Measurements from ENCODE around the gene SGCG.
"Not testable (repeated sequence)": the region's sequence is repeated elsewhere in the genome, so short reads cannot be mapped to it uniquely, and the experiment has no call there.

Gene SGCG

DNA sequence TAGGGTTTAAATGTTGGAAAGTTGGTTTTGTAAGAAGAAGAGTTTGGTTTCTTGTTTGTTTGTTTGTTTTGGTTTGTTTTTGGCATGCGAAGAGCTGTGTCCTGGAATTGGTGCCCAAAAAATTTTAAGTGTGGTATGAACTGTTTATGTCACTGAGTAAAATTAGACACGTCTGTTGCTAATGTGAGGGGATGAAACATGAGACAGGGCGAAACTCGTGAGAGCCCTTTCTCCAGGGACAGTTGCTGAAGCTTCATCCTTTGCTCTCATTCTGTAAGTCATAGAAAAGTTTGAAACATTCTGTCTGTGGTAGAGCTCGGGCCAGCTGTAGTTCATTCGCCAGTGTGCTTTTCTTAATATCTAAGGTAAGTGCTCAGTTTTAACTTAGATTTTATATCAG, at the start of gene SGCG:
SGCG (plus strand) TSS at position 269 of the 400 bp plus-strand sequence. CDS start 22,716 bp downstream, outside the sequence.
- Histone ChIP-seq H3K9ac (no peak within 1 kb of the TSS), H3K27me3 (no peaks in the 10 kb centered on the region), H4K20me1 (no peaks in the 10 kb centered on the region), H3K27ac (no peak within 1 kb of the TSS), H3K4me2 (no peak within 1 kb of the TSS), H3K4me3 (no peak within 1 kb of the TSS), H3K4me1 (peaks cover 6% of the 10 kb centered on the region), H3K9me3 (no peaks in the 10 kb centered on the region), H3K36me3 (no peaks in the 10 kb centered on the region)
- no peak for TF ChIP-seq Cebpa-rat (IDR thresholded peaks at IDR 0.05)

- Histone ChIP-seq H3K36me3 (no peaks in the 10 kb centered on the region), H3K4me2 (no peak overlapping the region), H3K4me3 (no peak overlapping the region), H3K4me1 (0 out of 2 replicates have a peak, but pooled peaks cover 4% of the 10 kb centered on the region), H4K20me1 (no peaks in the 10 kb centered on the region), H3K9ac (no peak overlapping the region), H3K27me3 (no peaks in the 10 kb centered on the region), H3K9me3 (no peaks in the 10 kb centered on the region), H3K27ac (no peak overlapping the region)
- no peak for TF ChIP-seq Cebpa-rat (IDR thresholded peaks at IDR 0.05)
Measured at GRCh38 chr13:23134542-23134941, 46.2 kb upstream of the SGCG start.

- H3K4me1 ChIP-seq, result no peaks in the 10 kb centered on the region
- H3K27me3 ChIP-seq, result no peaks in the 10 kb centered on the region
- H3K4me3 ChIP-seq, result no peak overlapping the region
- no peak overlapping the region for H3K27ac ChIP-seq
- H4K20me1 ChIP-seq, result no peaks in the 10 kb centered on the region
- no peak overlapping the region for H3K9ac ChIP-seq
- H3K36me3 ChIP-seq, result no peaks in the 10 kb centered on the region
- no peak overlapping the region for H3K4me2 ChIP-seq
- H3K9me3 ChIP-seq, result peaks cover 8% of the 10 kb centered on the region
- no peak for TF ChIP-seq Cebpa-rat (IDR thresholded peaks at IDR 0.05)
Measured at GRCh38 chr13:23140492-23140891, 40.3 kb upstream of the SGCG start.

DNA sequence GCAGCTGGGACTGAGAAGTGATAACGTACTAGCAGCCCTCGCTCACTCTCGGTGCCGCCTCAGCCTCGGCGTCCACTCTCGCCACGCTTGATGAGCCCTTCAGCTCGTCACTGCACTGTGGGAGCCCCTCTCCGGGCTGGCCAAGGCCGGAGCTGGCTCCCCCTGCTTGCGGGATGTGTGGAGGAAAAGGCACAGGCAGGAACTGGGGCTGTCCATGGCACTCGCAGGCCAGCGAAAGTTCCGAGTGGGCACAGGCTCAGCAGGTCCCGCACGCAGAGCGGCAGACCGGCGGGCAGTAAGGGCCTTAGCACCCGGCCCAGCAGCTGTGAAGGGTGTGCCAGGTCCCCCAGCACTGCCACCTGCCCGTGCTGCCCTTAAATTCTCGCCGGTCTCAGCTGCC, 38.8 kb upstream of the SGCG start:
- H3K27me3 ChIP-seq, result no peaks in the 10 kb centered on the region
- H3K9ac ChIP-seq, result no peak overlapping the region
- H3K4me2 ChIP-seq, result no peak overlapping the region
- H3K9me3 ChIP-seq, result peaks cover 8% of the 10 kb centered on the region
- H3K4me3 ChIP-seq, result no peak overlapping the region
- no peaks in the 10 kb centered on the region for H4K20me1 ChIP-seq
- H3K27ac ChIP-seq, result no peak overlapping the region
- no peaks in the 10 kb centered on the region for H3K36me3 ChIP-seq
- H3K4me1 ChIP-seq, result no peaks in the 10 kb centered on the region
- no peak for TF ChIP-seq Cebpa-rat (IDR thresholded peaks at IDR 0.05)

GRCh38 chr13:23142607-23143006, 38.2 kb upstream of the SGCG start:
- not testable (repeated sequence) for H3K27ac ChIP-seq, H3K9me3 ChIP-seq, H3K27me3 ChIP-seq

DNA sequence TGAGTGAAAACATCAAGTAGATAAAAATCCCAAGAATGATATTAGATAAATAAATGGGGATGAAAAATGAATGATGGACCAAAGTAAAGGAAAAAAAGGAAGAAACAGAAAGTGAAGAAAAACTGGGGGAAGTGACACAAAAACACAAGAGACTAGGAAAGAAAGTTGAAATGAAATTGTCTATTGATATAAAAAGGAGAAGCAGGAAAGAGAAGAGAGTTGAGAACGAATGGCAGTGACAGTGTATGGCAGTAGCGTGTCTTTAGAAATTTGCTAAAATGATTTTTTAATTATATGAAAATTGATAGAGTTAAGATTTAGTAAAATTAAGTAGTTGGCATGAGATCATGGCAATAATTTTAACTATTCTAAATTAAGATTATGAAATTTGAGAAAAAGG, 36.3 kb upstream of the SGCG start:
- Histone ChIP-seq H3K27me3 (no peaks in the 10 kb centered on the region), H3K36me3 (no peaks in the 10 kb centered on the region), H4K20me1 (no peaks in the 10 kb centered on the region), H3K4me2 (no peak overlapping the region), H3K27ac (no peak overlapping the region), H3K9ac (no peak overlapping the region), H3K4me3 (no peak overlapping the region), H3K4me1 (no peaks in the 10 kb centered on the region), H3K9me3 (peaks cover 8% of the 10 kb centered on the region)
- no peak for TF ChIP-seq Cebpa-rat (IDR thresholded peaks at IDR 0.05)

More at GRCh38 chr13:23142607-23143006, 38.2 kb upstream of the SGCG start:
- H3K9ac ChIP-seq, H3K4me2 ChIP-seq, H3K4me1 ChIP-seq, H4K20me1 ChIP-seq, H3K36me3 ChIP-seq, H3K4me3 ChIP-seq: not testable (repeated sequence)

DNA sequence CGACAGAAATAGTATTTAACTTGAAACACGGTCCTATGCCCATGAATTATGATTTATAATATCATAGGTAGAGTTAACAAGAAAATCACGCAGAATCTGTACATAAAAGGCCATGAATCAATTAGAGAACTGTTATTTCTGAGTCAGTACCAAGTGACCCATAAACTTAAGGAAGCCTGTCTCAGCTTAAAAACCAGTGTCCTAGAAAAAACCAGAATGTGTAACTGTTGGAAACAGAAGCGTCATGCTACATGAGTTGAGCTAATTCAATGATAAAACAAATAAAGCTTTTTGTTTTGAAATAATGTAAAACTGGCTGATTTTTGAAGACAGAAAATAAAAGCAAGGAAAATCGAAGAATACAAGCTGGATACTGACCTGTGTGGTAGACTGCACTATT, 34.8 kb upstream of the SGCG start:
- H3K9me3 ChIP-seq, result peaks cover 8% of the 10 kb centered on the region
- H3K27ac ChIP-seq, result no peak overlapping the region
- no peak for TF ChIP-seq Cebpa-rat (IDR thresholded peaks at IDR 0.05)
- no peak overlapping the region for H3K9ac ChIP-seq
- no peak overlapping the region for H3K4me2 ChIP-seq
- H4K20me1 ChIP-seq, result no peaks in the 10 kb centered on the region
- no peaks in the 10 kb centered on the region for H3K36me3 ChIP-seq
- no peaks in the 10 kb centered on the region for H3K4me1 ChIP-seq
- H3K4me3 ChIP-seq, result no peak overlapping the region
- H3K27me3 ChIP-seq, result no peaks in the 10 kb centered on the region

GRCh38 chr13:23146811-23147625, 33.8 kb upstream of the SGCG start:
- H3K9ac ChIP-seq, result no peak overlapping the region
- H3K36me3 ChIP-seq, result no peaks in the 10 kb centered on the region
- peaks cover 7% of the 10 kb centered on the region for H3K9me3 ChIP-seq
- H3K27ac ChIP-seq, result no peak overlapping the region
- H3K4me1 ChIP-seq, result no peaks in the 10 kb centered on the region
- no peak overlapping the region for H3K4me2 ChIP-seq
- no peaks in the 10 kb centered on the region for H3K27me3 ChIP-seq
- no peak for TF ChIP-seq Cebpa-rat (IDR thresholded peaks at IDR 0.05)
- no peaks in the 10 kb centered on the region for H4K20me1 ChIP-seq
- H3K4me3 ChIP-seq, result no peak overlapping the region

- Histone ChIP-seq H4K20me1 (no peaks in the 10 kb centered on the region), H3K27me3 (no peaks in the 10 kb centered on the region), H3K4me3 (no peak overlapping the region), H3K27ac (no peak overlapping the region), H3K36me3 (no peaks in the 10 kb centered on the region), H3K9me3 (no peaks in the 10 kb centered on the region), H3K9ac (no peak overlapping the region), H3K4me1 (no peaks in the 10 kb centered on the region), H3K4me2 (no peak overlapping the region)
- TF ChIP-seq Cebpa-rat (IDR thresholded peaks at IDR 0.05), result no peak
Measured at GRCh38 chr13:23147827-23148226, 33.0 kb upstream of the SGCG start.

DNA sequence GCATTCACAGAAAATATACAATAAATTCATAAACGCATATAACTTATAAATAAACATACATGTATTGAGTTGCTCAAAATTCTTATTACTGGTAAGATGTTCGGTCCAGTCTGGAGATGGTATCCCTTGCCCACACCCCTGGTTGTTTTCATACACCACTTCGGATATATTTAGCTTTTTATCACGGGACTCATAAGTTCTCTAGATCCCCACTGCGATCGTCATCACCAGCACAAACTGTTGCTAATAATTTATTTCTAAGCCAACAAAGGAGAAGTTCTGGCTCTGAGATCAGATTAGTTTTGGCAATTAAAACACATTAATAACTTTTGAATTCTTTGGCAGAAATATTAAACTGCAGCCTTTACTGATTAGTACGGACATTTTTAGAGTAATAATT, 23.0 kb upstream of the SGCG start:
- Histone ChIP-seq H3K9me3 (peaks cover 27% of the 10 kb centered on the region), H4K20me1 (no peaks in the 10 kb centered on the region), H3K4me1 (no peaks in the 10 kb centered on the region), H3K27me3 (no peaks in the 10 kb centered on the region), H3K36me3 (no peaks in the 10 kb centered on the region), H3K4me2 (no peak overlapping the region), H3K27ac (no peak overlapping the region), H3K4me3 (no peak overlapping the region), H3K9ac (no peak overlapping the region)
- TF ChIP-seq Cebpa-rat (IDR thresholded peaks at IDR 0.05), result no peak

All from BLaER1 (cell line).